COR-L47 (cell line): ENCODE data around the gene NOVA2.

ENCODE experiments used
- DNase-seq: peaks from one replicate; lab custom pipeline; 2025; lab: John Stamatoyannopoulos, UW

Gene NOVA2

GRCh38 chr19:45962021-45962420 is 11.6 kb downstream of the NOVA2 start:
- no peak for DNase-seq

- no peak for DNase-seq
Observed at GRCh38 chr19:45960595-45961235, 12.9 kb downstream of the NOVA2 start.

- DNase-seq, result no peak
Observed at GRCh38 chr19:45959517-45960025, 14.1 kb downstream of the NOVA2 start.

- no peak for DNase-seq
Observed at GRCh38 chr19:45958769-45959516, 14.7 kb downstream of the NOVA2 start.

GRCh38 chr19:45958320-45958719 is 15.3 kb downstream of the NOVA2 start:
- DNase-seq, result no peak

GRCh38 chr19:45955905-45956608 is 17.6 kb downstream of the NOVA2 start:
- no peak for DNase-seq

- peak; percentile 22 for DNase-seq
Observed at GRCh38 chr19:45954156-45954555, 19.5 kb downstream of the NOVA2 start.

GRCh38 chr19:45953676-45954075 is 20.0 kb downstream of the NOVA2 start:
- DNase-seq, result no peak

- peak; percentile 87 for DNase-seq
Observed at GRCh38 chr19:45952686-45953505, 20.8 kb downstream of the NOVA2 start.

- DNase-seq, result no peak
Observed at GRCh38 chr19:45952341-45952685, 21.4 kb downstream of the NOVA2 start.

GRCh38 chr19:45947926-45948325 is 25.7 kb downstream of the NOVA2 start:
- DNase-seq, result no peak

GRCh38 chr19:45940515-45940805 is 33.2 kb downstream of the NOVA2 start:
- no peak for DNase-seq

- DNase-seq, result no peak
Observed at GRCh38 chr19:45939792-45940514, 33.7 kb downstream of the NOVA2 start.

GRCh38 chr19:45938733-45939319 is 34.8 kb downstream of the NOVA2 start:
- no peak for DNase-seq

GRCh38 chr19:45935267-45935666 is 38.4 kb downstream of the NOVA2 start:
- no peak for DNase-seq

GRCh38 chr19:45934551-45935230 is 39.0 kb downstream of the NOVA2 start:
- DNase-seq, result no peak

- DNase-seq, result no peak
Observed at GRCh38 chr19:45933759-45934158, 39.9 kb downstream of the NOVA2 start.

GRCh38 chr19:45931055-45931454 is 42.6 kb downstream of the NOVA2 start:
- DNase-seq, result no peak

GRCh38 chr19:45929247-45929646 is 44.4 kb downstream of the NOVA2 start:
- no peak for DNase-seq

GRCh38 chr19:45927565-45928261 is 46.0 kb downstream of the NOVA2 start:
- DNase-seq, result peak; percentile 96
